ENCODE results near the gene TMCC3.

The TMCC3 gene

DNA sequence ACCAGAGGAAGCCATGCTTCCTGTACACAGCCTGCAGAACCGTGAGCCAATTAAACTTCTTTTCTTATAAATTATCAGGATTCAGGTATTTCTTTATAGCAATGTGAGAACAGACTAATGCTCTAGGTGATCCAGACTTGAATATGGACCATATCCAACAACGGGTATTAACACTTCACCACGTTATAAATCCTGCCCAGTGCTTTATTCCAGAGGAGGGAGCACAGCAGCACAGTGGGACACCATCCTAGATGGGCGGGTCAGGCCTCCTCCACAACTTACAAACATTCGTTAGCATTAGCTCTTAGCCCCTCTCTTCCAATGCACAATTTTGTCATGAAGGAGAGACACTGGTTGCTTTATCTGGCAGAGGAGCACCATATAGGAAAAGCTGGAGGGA lies 66.0 kb downstream of the TMCC3 start:
- no peak for TF ChIP-seq CTCF (IDR thresholded peaks at IDR 0.05; ENCODE audit: low read depth, low read length)
- no peak overlapping the region for H3K4me3 ChIP-seq (ENCODE audit: low read depth, low read length)

- no peak for TF ChIP-seq CTCF (IDR thresholded peaks at IDR 0.05; ENCODE audit: low read depth, low read length)
These were observed 67.8 kb downstream of the TMCC3 start for GRCh38 chr12:94582591-94582990.

GRCh38 chr12:94575645-94576403 lies 74.5 kb downstream of the TMCC3 start:
- H3K4me3 ChIP-seq (ENCODE audit: low read depth, low read length): no peak overlapping the region
- TF ChIP-seq CTCF (IDR thresholded peaks at IDR 0.05; ENCODE audit: low read depth, low read length): no peak

More at GRCh38 chr12:94582591-94582990, 67.8 kb downstream of the TMCC3 start:
- no peak overlapping the region for H3K4me3 ChIP-seq (ENCODE audit: low read depth, low read length)

DNA sequence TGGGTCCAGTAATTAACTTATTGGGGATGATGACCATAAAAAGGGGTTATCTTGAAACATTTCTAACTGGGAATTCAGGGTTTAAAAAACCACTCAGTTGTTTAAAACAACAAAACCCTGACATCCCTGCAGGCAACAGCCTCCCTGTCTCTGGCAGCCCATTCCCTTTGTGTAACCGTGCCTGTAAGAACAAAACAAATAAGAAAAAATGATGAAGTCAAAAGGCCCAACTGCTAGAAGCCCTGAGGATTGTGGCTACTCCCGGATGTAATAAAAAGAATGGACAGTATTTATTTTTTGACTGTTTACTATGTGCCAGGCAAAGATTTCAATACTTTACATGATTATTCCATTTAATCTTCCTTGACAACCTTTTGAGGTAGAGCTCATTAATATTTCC lies 75.3 kb downstream of the TMCC3 start:
- no peak overlapping the region for H3K4me3 ChIP-seq (ENCODE audit: low read depth, low read length)
- TF ChIP-seq CTCF (IDR thresholded peaks at IDR 0.05; ENCODE audit: low read depth, low read length): no peak

- H3K4me3 ChIP-seq (ENCODE audit: low read depth, low read length): no peak overlapping the region
- no peak for TF ChIP-seq CTCF (IDR thresholded peaks at IDR 0.05; ENCODE audit: low read depth, low read length)
These were observed 78.8 kb downstream of the TMCC3 start for GRCh38 chr12:94571556-94571955.

DNA sequence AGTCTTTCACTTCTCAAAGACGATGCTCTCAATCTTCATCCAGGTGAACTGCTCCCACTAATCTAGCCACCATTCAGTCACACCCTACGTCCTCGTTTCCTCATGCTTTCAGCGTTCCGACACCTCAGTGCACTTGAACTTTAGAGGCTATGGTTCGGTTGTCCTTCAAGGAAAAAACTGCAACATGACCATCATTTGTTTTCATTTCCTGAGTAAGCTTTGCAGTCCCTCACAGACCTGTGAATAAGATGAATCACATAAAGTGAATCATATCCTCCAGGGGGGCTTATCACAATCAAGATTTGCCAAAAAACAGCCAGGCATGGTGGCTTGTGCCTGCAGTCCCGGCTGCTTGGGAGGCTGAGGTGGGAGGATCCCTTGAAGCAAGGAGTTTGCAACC lies 80.2 kb downstream of the TMCC3 start:
- H3K4me3 ChIP-seq (ENCODE audit: low read depth, low read length): no peak overlapping the region
- no peak for TF ChIP-seq CTCF (IDR thresholded peaks at IDR 0.05; ENCODE audit: low read depth, low read length)

GRCh38 chr12:94567761-94568160 lies 82.6 kb downstream of the TMCC3 start:
- TF ChIP-seq CTCF (IDR thresholded peaks at IDR 0.05; ENCODE audit: low read depth, low read length): no peak
- H3K4me3 ChIP-seq (ENCODE audit: low read depth, low read length): no peak overlapping the region
